Epithelial cell of esophagus (primary cell): ENCODE measurements around the gene CACNA1B.

ENCODE experiments used
- DNase-seq: peaks from one replicate; pipeline ENCODE4 v3.0.0; 2010; ENCODE audit warnings: low read depth
- H3K4me3 ChIP-seq: 2 replicates; pipeline ENCODE4 v1.5.1; 2011; ENCODE audit warnings: mild to moderate bottlenecking, low read length, control low read depth
- CTCF ChIP-seq: IDR thresholded peaks from 2 replicates; pipeline ENCODE4 v1.5.1; 2011; ENCODE audit warnings: low read depth, mild to moderate bottlenecking, low read length, control low read depth, inconsistent platforms; ENCODE audit not compliant: insufficient read depth; ENCODE audit errors: missing control alignments

Gene CACNA1B

GRCh38 chr9:138011951-138012500, 134.4 kb downstream of the CACNA1B start:
- no peak overlapping the region for H3K4me3 ChIP-seq
- no peak for TF ChIP-seq CTCF
- DNase-seq, result no peak

DNA sequence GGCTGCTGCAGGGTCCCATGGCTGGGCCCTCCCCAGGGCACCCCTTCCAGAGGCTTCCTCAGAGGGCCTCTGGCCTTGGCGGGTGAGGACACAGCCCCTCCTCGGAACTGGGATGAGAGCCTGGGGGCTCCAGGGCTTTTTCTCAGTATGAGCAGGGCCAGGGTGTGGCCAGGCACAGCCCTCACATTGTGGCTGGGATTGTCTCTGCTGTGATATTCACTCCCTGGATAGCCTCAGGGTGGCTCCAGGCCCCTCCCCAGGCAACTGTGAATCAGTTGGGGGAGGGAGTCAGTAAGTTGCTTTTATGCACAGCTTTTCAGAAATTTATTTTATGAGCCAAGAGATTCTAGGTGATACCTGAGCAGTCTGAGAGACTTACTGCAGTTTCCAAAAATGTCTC, 135.7 kb downstream of the CACNA1B start:
- no peak overlapping the region for H3K4me3 ChIP-seq
- no peak for DNase-seq
- no peak for TF ChIP-seq CTCF

- no peak for TF ChIP-seq CTCF
- no peak overlapping the region for H3K4me3 ChIP-seq
- DNase-seq, result no peak
These were observed 136.4 kb downstream of the CACNA1B start for GRCh38 chr9:138013836-138014562.

- no peak for DNase-seq
- no peak for TF ChIP-seq CTCF
- H3K4me3 ChIP-seq, result no peak overlapping the region
These were observed 137.0 kb downstream of the CACNA1B start for GRCh38 chr9:138014563-138014945.

- no peak for TF ChIP-seq CTCF
- DNase-seq, result no peak
- H3K4me3 ChIP-seq, result no peak overlapping the region
These were observed 137.6 kb downstream of the CACNA1B start for GRCh38 chr9:138015021-138015829.

DNA sequence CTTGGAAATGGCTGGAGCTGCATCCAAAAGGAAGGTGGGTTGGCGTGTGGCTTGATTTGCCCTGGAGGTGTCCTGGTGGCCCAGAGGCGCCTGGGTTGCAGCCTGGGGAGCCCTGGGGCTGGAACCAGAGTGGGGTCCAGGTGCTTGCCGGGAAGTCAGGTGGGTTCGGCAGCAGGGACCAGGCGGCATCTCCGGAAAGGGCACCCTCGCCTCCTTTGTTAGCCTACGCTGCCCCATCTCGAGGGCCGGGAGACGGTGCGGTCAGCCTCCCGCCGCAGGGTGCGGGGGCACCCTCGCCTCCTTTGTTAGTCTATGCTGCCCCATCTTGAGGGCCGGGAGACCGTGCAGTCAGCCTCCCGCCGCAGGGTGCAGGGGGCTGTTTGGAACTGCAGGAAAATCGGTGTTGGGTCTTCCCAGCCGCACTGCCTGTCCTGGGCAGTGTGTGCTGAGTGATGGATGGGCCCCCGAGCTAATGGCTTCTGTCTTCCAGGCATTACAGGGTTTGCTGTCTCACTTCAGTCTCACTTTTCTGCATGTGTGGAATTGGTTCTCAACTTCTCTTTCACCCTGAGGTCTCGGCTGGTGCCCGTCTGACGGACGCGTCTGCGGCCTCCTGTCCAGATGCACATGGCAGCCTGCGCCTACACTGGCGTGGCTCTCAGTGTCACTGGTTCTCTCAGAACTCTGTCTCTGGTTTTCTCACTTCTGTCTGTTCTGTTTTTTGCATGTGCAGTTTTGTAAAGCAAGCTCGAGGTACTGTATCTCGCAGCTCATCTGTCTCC, 139.0 kb downstream of the CACNA1B start:
- no peak overlapping the region for H3K4me3 ChIP-seq
- DNase-seq, result no peak
- no peak for TF ChIP-seq CTCF
